ENCODE measurements around the gene P3H1.

DNA sequence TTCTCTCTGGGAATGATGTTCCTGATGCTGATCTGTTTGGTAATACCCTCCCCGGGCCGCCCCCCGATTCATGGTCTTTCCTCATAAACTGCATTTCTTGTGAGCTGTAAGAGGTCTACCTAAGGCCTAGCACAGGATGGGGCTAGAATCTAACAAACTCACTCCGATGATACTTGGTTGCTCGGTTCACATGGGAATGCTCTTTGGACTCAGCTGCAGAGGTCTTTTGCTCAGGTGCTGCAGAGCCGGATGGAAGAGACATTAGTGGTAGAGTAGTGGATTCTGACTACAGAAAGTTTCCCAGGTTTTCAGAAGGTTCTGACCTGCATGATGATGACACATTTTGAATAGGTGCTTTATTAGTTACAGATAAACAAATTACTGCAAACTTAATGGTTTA, 9.7 kb upstream of the P3H1 start:
- TF ChIP-seq CTCF (IDR thresholded peaks at IDR 0.05) (no peak), POLR2AphosphoS5 (IDR thresholded peaks at IDR 0.05; ENCODE audit: low read depth, low read length) (no peak), TCF7L2 (IDR thresholded peaks at IDR 0.05; ENCODE audit: low read depth, low read length) (no peak)
